WTC11 (cell line): Measurements from ENCODE around the gene ATF7IP. TPM values are rescaled to one million over a fixed set of nuclear protein-coding genes. Genes with fewer than 3 reads are reported as not detected.

Experiments used
- ATAC-seq: fragments of 200-7000 bp; cut with Tn5 transposase; 2 replicates; pipeline ENCODE4 v1.10.0; 2021; ENCODE audit warnings: mild to moderate bottlenecking, moderate library complexity
- CTCF ChIA-PET: fragments of 300-600 bp; sonication (Branson Sonifier 250); formaldehyde crosslinking; loops from one replicate; lab custom pipeline; 2021; ENCODE audit warnings: antibody characterized with exemption; lab: Charles Lee
- POLR2A ChIA-PET: fragments of 350-600 bp; sonication (Branson Sonifier 250); formaldehyde crosslinking; loops from one replicate; lab custom pipeline; 2021; ENCODE audit warnings: antibody characterized with exemption; lab: Charles Lee
- DNase-seq: peaks from one replicate; pipeline ENCODE4 v3.0.0; 2021; ENCODE audit warnings: low spot score
- H3K27ac Mint-ChIP-seq: 2 replicates; pipeline ENCODE4 v1.8.0; 2021; ENCODE audit warnings: mixed read lengths
- H3K27me3 Mint-ChIP-seq: 2 replicates; pipeline ENCODE4 v1.8.0; 2021; ENCODE audit warnings: low read depth, mild to moderate bottlenecking, moderate library complexity, mixed read lengths
- H3K36me3 Mint-ChIP-seq: 2 replicates; pipeline ENCODE4 v1.8.0; 2021; ENCODE audit warnings: mixed read lengths
- H3K4me1 Mint-ChIP-seq: 2 replicates; pipeline ENCODE4 v1.8.0; 2022; ENCODE audit warnings: mixed read lengths
- H3K4me3 Mint-ChIP-seq: 2 replicates; pipeline ENCODE4 v1.8.0; 2021; ENCODE audit warnings: mild to moderate bottlenecking, moderate library complexity, mixed read lengths
- H3K9me3 Mint-ChIP-seq: 2 replicates; pipeline ENCODE4 v1.8.0; 2021; ENCODE audit warnings: mixed read lengths
- ETV6 ChIP-seq: sonication (generic); formaldehyde crosslinking; IDR thresholded peaks from 2 replicates; pipeline ENCODE4 v1.8.1; 2022; ENCODE audit warnings: mild to moderate bottlenecking, missing genetic modification reagents
- NFYB ChIP-seq: sonication (generic); formaldehyde crosslinking; conservative IDR thresholded peaks from 2 replicates; pipeline ENCODE4 v1.8.0; 2022; ENCODE audit warnings: low read depth, missing genetic modification reagents
- SMAD4 ChIP-seq: sonication (generic); formaldehyde crosslinking; IDR thresholded peaks from 2 replicates; pipeline ENCODE4 v1.8.0; 2022; ENCODE audit warnings: mild to moderate bottlenecking, missing genetic modification reagents
- ZNF263 ChIP-seq: sonication (generic); formaldehyde crosslinking; IDR thresholded peaks from 2 replicates; pipeline ENCODE4 v1.8.1; 2022; ENCODE audit warnings: low read depth, mild to moderate bottlenecking, moderate library complexity, missing genetic modification reagents
- ZNF396 ChIP-seq: fragments of 250-450 bp; sonication (Bioruptor Pico); IDR thresholded peaks from 2 replicates; pipeline ENCODE4 v1.8.0; 2021; ENCODE audit warnings: mild to moderate bottlenecking, moderate library complexity, borderline replicate concordance
- ZNF671 ChIP-seq: fragments of 250-450 bp; sonication (Bioruptor Pico); IDR thresholded peaks from 2 replicates; pipeline ENCODE4 v1.8.0; 2021; ENCODE audit warnings: mild to moderate bottlenecking
- total RNA-seq: library from RNA; stranded (reverse); gene quantifications from 3 replicates; pipeline ENCODE4 v1.2.3, GENCODE V29; 2021
- TF ChIP-seq, protein P1 (sequence below): sonication (generic); formaldehyde crosslinking; IDR thresholded peaks from 2 replicates; pipeline ENCODE4 v1.8.1; 2022; ENCODE audit warnings: mild to moderate bottlenecking, moderate library complexity, missing genetic modification reagents
- TF ChIP-seq, protein P2 (sequence below): sonication (generic); formaldehyde crosslinking; IDR thresholded peaks from 2 replicates; pipeline ENCODE4 v1.8.1; 2023; ENCODE audit warnings: mild to moderate bottlenecking, missing genetic modification reagents
- TF ChIP-seq, protein P3 (sequence below): sonication (generic); formaldehyde crosslinking; IDR thresholded peaks from 2 replicates; pipeline ENCODE4 v1.8.1; 2022; ENCODE audit warnings: low read depth, mild to moderate bottlenecking, moderate library complexity, missing genetic modification reagents, borderline replicate concordance
- TF ChIP-seq, protein P4 (sequence below): sonication (generic); formaldehyde crosslinking; IDR thresholded peaks from 2 replicates; pipeline ENCODE4 v1.8.1; 2022; ENCODE audit warnings: mild to moderate bottlenecking, missing genetic modification reagents, moderate library complexity, borderline replicate concordance
- TF ChIP-seq, protein P5 (sequence below): sonication (generic); formaldehyde crosslinking; IDR thresholded peaks from 2 replicates; pipeline ENCODE4 v1.8.0; 2022; ENCODE audit warnings: mild to moderate bottlenecking, missing genetic modification reagents
- TF ChIP-seq, protein P6 (sequence below): fragments of 250-450 bp; sonication (Bioruptor Pico); IDR thresholded peaks from 2 replicates; pipeline ENCODE4 v1.9.0; 2021; ENCODE audit warnings: moderate library complexity, mild to moderate bottlenecking, inconsistent platforms, borderline replicate concordance
- TF ChIP-seq, protein P7 (sequence below): sonication (generic); formaldehyde crosslinking; IDR thresholded peaks from 2 replicates; pipeline ENCODE4 v1.8.1; 2023; ENCODE audit warnings: mild to moderate bottlenecking, missing genetic modification reagents, moderate library complexity
- TF ChIP-seq, protein P8 (sequence below): sonication (generic); formaldehyde crosslinking; IDR thresholded peaks from 2 replicates; pipeline ENCODE4 v1.8.1; 2023; ENCODE audit warnings: mild to moderate bottlenecking, missing genetic modification reagents

The ATF7IP gene
- total RNA-seq, 1 experiment from 2014 or later: 141 TPM

DNA sequence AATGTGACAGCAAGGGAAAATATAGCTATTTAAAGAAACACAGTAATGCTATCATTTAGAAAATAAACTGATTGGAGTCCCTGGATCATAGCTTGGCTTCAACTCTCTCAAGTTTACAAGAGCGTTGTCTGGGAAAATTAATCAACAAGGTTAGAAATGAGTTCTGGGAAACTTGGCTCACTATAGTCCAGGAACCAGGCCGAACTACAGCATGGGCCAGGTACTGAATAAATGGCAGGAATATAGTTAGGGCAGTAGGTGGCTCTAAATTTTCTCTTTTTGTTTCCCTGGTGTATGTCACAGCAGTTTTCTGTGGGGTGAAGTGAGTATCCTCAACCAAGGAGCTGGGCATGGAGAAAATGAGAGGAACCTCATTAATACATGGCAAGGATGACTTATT, 129.8 kb downstream of the ATF7IP start (continued):
- TF ChIP-seq, protein P1, sequence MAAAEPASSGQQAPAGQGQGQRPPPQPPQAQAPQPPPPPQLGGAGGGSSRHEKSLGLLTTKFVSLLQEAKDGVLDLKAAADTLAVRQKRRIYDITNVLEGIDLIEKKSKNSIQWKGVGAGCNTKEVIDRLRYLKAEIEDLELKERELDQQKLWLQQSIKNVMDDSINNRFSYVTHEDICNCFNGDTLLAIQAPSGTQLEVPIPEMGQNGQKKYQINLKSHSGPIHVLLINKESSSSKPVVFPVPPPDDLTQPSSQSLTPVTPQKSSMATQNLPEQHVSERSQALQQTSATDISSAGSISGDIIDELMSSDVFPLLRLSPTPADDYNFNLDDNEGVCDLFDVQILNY (CRISPR knock-in tag): no peak

DNA sequence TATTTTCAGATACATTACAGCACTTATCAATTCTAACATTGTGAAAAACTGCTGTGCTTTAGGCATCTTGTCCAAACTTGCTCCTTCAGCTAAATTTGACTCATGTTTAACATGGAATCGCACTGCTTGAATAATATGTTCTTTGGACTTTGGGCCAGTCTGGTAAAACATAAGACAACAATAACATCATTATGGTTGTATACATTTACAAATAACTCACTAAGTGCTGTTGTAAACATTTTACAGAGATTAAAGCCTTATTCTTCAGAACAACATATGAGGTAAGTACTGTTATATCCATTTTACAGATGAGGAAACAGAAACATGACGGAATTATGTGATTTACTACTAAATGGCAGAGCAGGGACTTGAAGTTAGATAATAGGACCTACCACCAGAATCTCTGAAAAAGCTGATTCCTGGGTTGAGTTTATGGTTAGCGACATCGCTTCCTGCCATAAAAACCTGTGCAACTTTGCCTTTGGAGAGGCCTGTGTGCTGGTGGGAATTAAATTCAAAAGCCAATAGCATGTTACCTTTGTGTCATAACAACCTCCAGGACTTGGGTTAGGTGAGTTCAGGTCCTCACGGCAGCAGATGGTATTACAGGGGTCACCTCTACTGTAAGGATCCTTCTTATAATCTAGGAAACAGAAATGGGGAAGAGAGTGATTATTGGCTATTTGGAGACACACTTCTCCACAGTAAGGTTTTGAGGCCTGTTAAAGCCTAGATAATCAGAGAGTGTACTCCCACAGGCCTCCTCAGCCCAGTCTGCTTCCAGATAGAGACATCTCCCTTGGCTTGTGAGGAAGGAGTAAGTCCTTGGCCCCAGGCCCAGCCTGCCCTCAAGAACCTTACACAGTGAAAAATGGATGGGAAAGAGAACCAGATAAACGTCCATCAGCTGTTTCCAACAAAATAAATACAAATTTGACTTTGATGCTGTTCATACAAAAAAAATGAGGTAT, 140.4 kb downstream of the ATF7IP start:
- TF ChIP-seq, protein P2, sequence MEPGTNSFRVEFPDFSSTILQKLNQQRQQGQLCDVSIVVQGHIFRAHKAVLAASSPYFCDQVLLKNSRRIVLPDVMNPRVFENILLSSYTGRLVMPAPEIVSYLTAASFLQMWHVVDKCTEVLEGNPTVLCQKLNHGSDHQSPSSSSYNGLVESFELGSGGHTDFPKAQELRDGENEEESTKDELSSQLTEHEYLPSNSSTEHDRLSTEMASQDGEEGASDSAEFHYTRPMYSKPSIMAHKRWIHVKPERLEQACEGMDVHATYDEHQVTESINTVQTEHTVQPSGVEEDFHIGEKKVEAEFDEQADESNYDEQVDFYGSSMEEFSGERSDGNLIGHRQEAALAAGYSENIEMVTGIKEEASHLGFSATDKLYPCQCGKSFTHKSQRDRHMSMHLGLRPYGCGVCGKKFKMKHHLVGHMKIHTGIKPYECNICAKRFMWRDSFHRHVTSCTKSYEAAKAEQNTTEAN (CRISPR knock-in tag): no peak
- TF ChIP-seq ETV6 (CRISPR knock-in tag): no peak
- no peak for TF ChIP-seq ZNF396 (CRISPR knock-in tag)
- TF ChIP-seq ZNF263 (CRISPR knock-in tag): no peak
- TF ChIP-seq ZNF671 (CRISPR knock-in tag): no peak
- TF ChIP-seq, protein P3, sequence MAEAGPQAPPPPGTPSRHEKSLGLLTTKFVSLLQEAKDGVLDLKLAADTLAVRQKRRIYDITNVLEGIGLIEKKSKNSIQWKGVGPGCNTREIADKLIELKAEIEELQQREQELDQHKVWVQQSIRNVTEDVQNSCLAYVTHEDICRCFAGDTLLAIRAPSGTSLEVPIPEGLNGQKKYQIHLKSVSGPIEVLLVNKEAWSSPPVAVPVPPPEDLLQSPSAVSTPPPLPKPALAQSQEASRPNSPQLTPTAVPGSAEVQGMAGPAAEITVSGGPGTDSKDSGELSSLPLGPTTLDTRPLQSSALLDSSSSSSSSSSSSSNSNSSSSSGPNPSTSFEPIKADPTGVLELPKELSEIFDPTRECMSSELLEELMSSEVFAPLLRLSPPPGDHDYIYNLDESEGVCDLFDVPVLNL: no peak
- TF ChIP-seq, protein P4, sequence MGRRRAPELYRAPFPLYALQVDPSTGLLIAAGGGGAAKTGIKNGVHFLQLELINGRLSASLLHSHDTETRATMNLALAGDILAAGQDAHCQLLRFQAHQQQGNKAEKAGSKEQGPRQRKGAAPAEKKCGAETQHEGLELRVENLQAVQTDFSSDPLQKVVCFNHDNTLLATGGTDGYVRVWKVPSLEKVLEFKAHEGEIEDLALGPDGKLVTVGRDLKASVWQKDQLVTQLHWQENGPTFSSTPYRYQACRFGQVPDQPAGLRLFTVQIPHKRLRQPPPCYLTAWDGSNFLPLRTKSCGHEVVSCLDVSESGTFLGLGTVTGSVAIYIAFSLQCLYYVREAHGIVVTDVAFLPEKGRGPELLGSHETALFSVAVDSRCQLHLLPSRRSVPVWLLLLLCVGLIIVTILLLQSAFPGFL: no peak
- TF ChIP-seq, protein P5, sequence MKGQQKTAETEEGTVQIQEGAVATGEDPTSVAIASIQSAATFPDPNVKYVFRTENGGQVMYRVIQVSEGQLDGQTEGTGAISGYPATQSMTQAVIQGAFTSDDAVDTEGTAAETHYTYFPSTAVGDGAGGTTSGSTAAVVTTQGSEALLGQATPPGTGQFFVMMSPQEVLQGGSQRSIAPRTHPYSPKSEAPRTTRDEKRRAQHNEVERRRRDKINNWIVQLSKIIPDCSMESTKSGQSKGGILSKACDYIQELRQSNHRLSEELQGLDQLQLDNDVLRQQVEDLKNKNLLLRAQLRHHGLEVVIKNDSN: no peak
- no peak for TF ChIP-seq SMAD4 (CRISPR knock-in tag)
- TF ChIP-seq, protein P6, sequence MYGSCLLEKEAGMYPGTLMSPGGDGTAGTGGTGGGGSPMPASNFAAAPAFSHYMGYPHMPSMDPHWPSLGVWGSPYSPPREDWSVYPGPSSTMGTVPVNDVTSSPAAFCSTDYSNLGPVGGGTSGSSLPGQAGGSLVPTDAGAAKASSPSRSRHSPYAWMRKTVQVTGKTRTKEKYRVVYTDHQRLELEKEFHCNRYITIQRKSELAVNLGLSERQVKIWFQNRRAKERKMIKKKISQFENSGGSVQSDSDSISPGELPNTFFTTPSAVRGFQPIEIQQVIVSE (CRISPR knock-in tag): no peak
- TF ChIP-seq NFYB (CRISPR knock-in tag): no peak
- Mint-ChIP-seq H3K27me3 (no peaks in the 10 kb centered on the region), H3K4me3 (no peak overlapping the region), H3K4me1 (peaks cover 11% of the 10 kb centered on the region), H3K36me3 (peaks cover 20% of the 10 kb centered on the region), H3K27ac (peak overlapping the region; percentile 61; the same call in 1 of the 2 replicates), H3K9me3 (no peaks in the 10 kb centered on the region)
- POLR2A ChIA-PET: no interaction called here
- ATAC-seq (no peak), DNase-seq (no peak)
- CTCF ChIA-PET: interaction anchor here (1.5 to 1.7 kb wide), 2 partner anchors 8 to 268 kb away, joined by 4 to 5 read pairs; no protein-coding TSS in a partner anchor

DNA sequence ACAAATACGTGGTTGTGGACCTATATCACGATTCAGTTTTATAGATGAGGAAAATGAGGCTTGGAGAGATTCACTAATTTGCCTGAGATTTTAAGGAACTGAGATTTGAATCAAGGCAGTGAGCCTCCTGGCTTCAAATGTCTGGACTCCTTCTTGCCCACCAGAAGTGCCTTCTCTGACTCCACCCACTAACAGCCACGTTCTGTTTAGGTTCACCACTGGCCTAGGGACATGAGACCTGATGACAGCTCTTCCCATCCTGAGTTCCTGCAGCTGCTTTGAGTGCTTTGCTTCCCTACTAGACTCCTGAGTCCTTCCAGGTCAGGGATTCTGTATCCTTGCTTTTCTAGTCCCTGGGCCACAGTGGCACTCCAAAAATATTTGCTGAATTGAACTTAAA, 145.1 kb downstream of the ATF7IP start:
- CTCF ChIA-PET: no interaction called here
- Mint-ChIP-seq H3K36me3 (peaks cover 8% of the 10 kb centered on the region), H3K27ac (no peak overlapping the region), H3K4me3 (no peak overlapping the region), H3K4me1 (peaks cover 18% of the 10 kb centered on the region), H3K27me3 (no peaks in the 10 kb centered on the region), H3K9me3 (no peaks in the 10 kb centered on the region)
- POLR2A ChIA-PET: no interaction called here
- DNase-seq (no peak), ATAC-seq (no peak)
- TF ChIP-seq, protein P7, sequence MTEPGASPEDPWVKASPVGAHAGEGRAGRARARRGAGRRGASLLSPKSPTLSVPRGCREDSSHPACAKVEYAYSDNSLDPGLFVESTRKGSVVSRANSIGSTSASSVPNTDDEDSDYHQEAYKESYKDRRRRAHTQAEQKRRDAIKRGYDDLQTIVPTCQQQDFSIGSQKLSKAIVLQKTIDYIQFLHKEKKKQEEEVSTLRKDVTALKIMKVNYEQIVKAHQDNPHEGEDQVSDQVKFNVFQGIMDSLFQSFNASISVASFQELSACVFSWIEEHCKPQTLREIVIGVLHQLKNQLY (CRISPR knock-in tag): no peak
- TF ChIP-seq, protein P2 (CRISPR knock-in tag): no peak
- TF ChIP-seq, protein P8, sequence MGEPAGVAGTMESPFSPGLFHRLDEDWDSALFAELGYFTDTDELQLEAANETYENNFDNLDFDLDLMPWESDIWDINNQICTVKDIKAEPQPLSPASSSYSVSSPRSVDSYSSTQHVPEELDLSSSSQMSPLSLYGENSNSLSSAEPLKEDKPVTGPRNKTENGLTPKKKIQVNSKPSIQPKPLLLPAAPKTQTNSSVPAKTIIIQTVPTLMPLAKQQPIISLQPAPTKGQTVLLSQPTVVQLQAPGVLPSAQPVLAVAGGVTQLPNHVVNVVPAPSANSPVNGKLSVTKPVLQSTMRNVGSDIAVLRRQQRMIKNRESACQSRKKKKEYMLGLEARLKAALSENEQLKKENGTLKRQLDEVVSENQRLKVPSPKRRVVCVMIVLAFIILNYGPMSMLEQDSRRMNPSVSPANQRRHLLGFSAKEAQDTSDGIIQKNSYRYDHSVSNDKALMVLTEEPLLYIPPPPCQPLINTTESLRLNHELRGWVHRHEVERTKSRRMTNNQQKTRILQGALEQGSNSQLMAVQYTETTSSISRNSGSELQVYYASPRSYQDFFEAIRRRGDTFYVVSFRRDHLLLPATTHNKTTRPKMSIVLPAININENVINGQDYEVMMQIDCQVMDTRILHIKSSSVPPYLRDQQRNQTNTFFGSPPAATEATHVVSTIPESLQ (CRISPR knock-in tag): no peak
